Liver (tissue), 9 donors: ENCODE data around the gene MOCS3. TPM values are rescaled to one million over a fixed set of nuclear protein-coding genes. Genes with fewer than 3 reads are reported as not detected.

ENCODE experiments used
- DNase-seq: peaks from one replicate; pipeline ENCODE4 v3.0.0-alpha.2; 2017; ENCODE audit warnings: low spot score
- H3K27ac ChIP-seq, 2 donors: one replicate each; pipeline ENCODE4 v1.7.0; 2013; ENCODE audit warnings: inconsistent platforms in 2 of 2, low read length in 2 of 2, control low read depth in 1 of 2, low read depth in 1 of 2, mild to moderate bottlenecking in 1 of 2
- H3K27me3 ChIP-seq, 4 donors: one replicate each; pipeline versions ENCODE4 v1.6.1 to v1.7.0; 2013; ENCODE audit warnings: low read length in 3 of 4, inconsistent platforms in 1 of 4, mild to moderate bottlenecking in 1 of 4, moderate library complexity in 1 of 4; ENCODE audit not compliant: control insufficient read depth in 4 of 4, insufficient read depth in 4 of 4
- H3K36me3 ChIP-seq, 4 donors: one replicate each; pipeline versions ENCODE4 v1.6.1 to v1.7.0; 2013; ENCODE audit warnings: low read length in 3 of 4, mild to moderate bottlenecking in 3 of 4, low read depth in 1 of 4, moderate library complexity in 1 of 4; ENCODE audit not compliant: control insufficient read depth in 4 of 4, insufficient read depth in 3 of 4
- H3K4me1 ChIP-seq, 4 donors: one replicate each; pipeline versions ENCODE4 v1.6.1 to v1.7.0; 2013; ENCODE audit warnings: low read length in 3 of 4, mild to moderate bottlenecking in 3 of 4, moderate library complexity in 1 of 4; ENCODE audit not compliant: control insufficient read depth in 4 of 4, insufficient read depth in 4 of 4
- H3K4me3 ChIP-seq, 3 donors: one replicate each; pipeline versions ENCODE4 v1.6.1 to v1.7.0; 2013; ENCODE audit warnings: low read length in 3 of 3, control low read depth in 1 of 3, low read depth in 1 of 3, mild to moderate bottlenecking in 1 of 3
- H3K9ac ChIP-seq, 2 donors: one replicate each; pipeline ENCODE4 v1.7.0; 2013; ENCODE audit warnings: low read length in 2 of 2, mild to moderate bottlenecking in 2 of 2, moderate library complexity in 2 of 2, control low read depth in 1 of 2, low read depth in 1 of 2
- H3K9me3 ChIP-seq, 4 donors: one replicate each; pipeline versions ENCODE4 v1.6.1 to v1.7.0; 2013; ENCODE audit warnings: low read length in 3 of 4; ENCODE audit not compliant: control insufficient read depth in 4 of 4
- ATF3 ChIP-seq: IDR thresholded peaks from 2 replicates; pipeline ENCODE4 v1.6.1; 2016; ENCODE audit warnings: antibody characterized with exemption
- CTCF ChIP-seq: fragments of 150-350 bp; IDR thresholded peaks from 2 replicates; pipeline ENCODE4 v1.5.1; 2017; ENCODE audit warnings: improper control_type of control experiment, low read depth, low read length; ENCODE audit not compliant: missing input control
- EGR1 ChIP-seq, 2 donors: IDR thresholded peaks; 2 replicates each; pipeline ENCODE4 v1.6.1; 2016 to 2018; ENCODE audit warnings: antibody characterized with exemption in 2 of 2, low read depth in 2 of 2
- FOXA1 ChIP-seq: IDR thresholded peaks from 2 replicates; pipeline ENCODE4 v1.6.1; 2016; ENCODE audit warnings: antibody characterized with exemption
- FOXA2 ChIP-seq: IDR thresholded peaks from 2 replicates; pipeline ENCODE4 v1.6.1; 2016; ENCODE audit warnings: antibody characterized with exemption
- GABPA ChIP-seq, 2 donors: IDR thresholded peaks in 1 of 2; conservative IDR thresholded peaks in 1 of 2; 2 replicates each; pipeline ENCODE4 v1.6.1; 2016; ENCODE audit warnings: antibody characterized with exemption in 2 of 2, mild to moderate bottlenecking in 1 of 2, moderate library complexity in 1 of 2
- HNF4A ChIP-seq, 2 donors: conservative IDR thresholded peaks; 2 replicates each; pipeline ENCODE4 v1.6.1; 2016; ENCODE audit warnings: antibody characterized with exemption in 2 of 2, mild to moderate bottlenecking in 2 of 2
- HNF4G ChIP-seq: IDR thresholded peaks from 2 replicates; pipeline ENCODE4 v1.6.1; 2016; ENCODE audit warnings: antibody characterized with exemption
- JUND ChIP-seq, 2 donors: IDR thresholded peaks; 2 replicates each; pipeline ENCODE4 v1.6.1; 2016; ENCODE audit warnings: antibody characterized with exemption in 2 of 2
- MAX ChIP-seq: IDR thresholded peaks from 2 replicates; pipeline ENCODE4 v1.6.1; 2016; ENCODE audit warnings: antibody characterized with exemption
- NR2F2 ChIP-seq: IDR thresholded peaks from 2 replicates; pipeline ENCODE4 v1.6.1; 2016; ENCODE audit warnings: antibody characterized with exemption
- RAD21 ChIP-seq, 2 donors: IDR thresholded peaks; 2 replicates each; pipeline ENCODE4 v1.6.1; 2016; ENCODE audit warnings: antibody characterized with exemption in 2 of 2, mild to moderate bottlenecking in 2 of 2
- REST ChIP-seq: IDR thresholded peaks from 2 replicates; pipeline ENCODE4 v1.6.1; 2016; ENCODE audit warnings: antibody characterized with exemption, mild to moderate bottlenecking
- RXRA ChIP-seq, 2 donors: IDR thresholded peaks; 2 replicates each; pipeline ENCODE4 v1.6.1; 2017 to 2018; ENCODE audit warnings: antibody characterized with exemption in 2 of 2, mild to moderate bottlenecking in 1 of 2
- SP1 ChIP-seq: IDR thresholded peaks from 2 replicates; pipeline ENCODE4 v1.6.1; 2018; ENCODE audit warnings: antibody characterized with exemption, mild to moderate bottlenecking
- TAF1 ChIP-seq: conservative IDR thresholded peaks from 2 replicates; pipeline ENCODE4 v1.6.1; 2016; ENCODE audit warnings: antibody characterized with exemption, mild to moderate bottlenecking
- ZBTB33 ChIP-seq: IDR thresholded peaks from 2 replicates; pipeline ENCODE4 v1.6.1; 2016; ENCODE audit warnings: antibody characterized with exemption
- WGBS: extraction: QIAGEN DNeasy Blood & Tissue Kit; methylation state at CpG from one replicate; pipeline ENCODE4 v1.1.7; 2013; 5-methylcytosine and 5-hydroxymethylcytosine counted together
- polyA plus RNA-seq, 2 donors: library from polyadenylated mRNA; stranded (reverse) in 1 of 2; unstranded in 1 of 2; fragments of 200-250 nt in 1 of 2; fragments of >200 nt in 1 of 2; fragmentation: Nextera tagmentation in 1 of 2; extraction: Ambion mirVana in 1 of 2; gene quantifications; one replicate each; pipeline versions ENCODE4 v1.2.1 to v1.2.3, GENCODE V29; 2013 to 2015
- total RNA-seq, 2 donors: library from RNA; depleted of rRNA; stranded (reverse); fragments of >200 nt; gene quantifications; one replicate each; pipeline ENCODE4 v1.2.3, GENCODE V29; 2014
- donor health status: healthy.
- donor health status: healthy.
- donor health status: healthy.
- donor health status: healthy.
- donor health status: healthy.

MOCS3 gene
- total and polyA plus RNA-seq, 4 donors, result 1.7 to 4.3 (median 3.2) TPM

GRCh38 chr20:51004305-51004727 is 45.7 kb downstream of the MOCS3 start (continued):
- TF ChIP-seq CTCF (no peak), MAX (no peak), HNF4G (no peak), EGR1 (IDR thresholded peaks at IDR 0.05; ENCODE audit: low read depth in 2 of 2) (no peak), JUND (IDR thresholded peaks at IDR 0.05) (no peak), HNF4A (conservative IDR thresholded peaks at IDR 0.05) (no peak), GABPA (IDR thresholded peaks at IDR 0.05 in 1 of 2, conservative IDR thresholded peaks at IDR 0.05 in 1 of 2) (no peak), FOXA1 (no peak), RXRA (IDR thresholded peaks at IDR 0.05) (no peak), NR2F2 (no peak)

GRCh38 chr20:51004781-51005180 is 46.2 kb downstream of the MOCS3 start:
- Histone ChIP-seq H3K9ac (no peak overlapping the region), H3K27ac (no peak overlapping the region), H3K9me3 (no peaks in the 10 kb centered on the region), H3K4me1 (no peaks in the 10 kb centered on the region), H3K4me3 (no peak overlapping the region), H3K27me3 (no peaks in the 10 kb centered on the region), H3K36me3 (no peaks in the 10 kb centered on the region)
- TF ChIP-seq ZBTB33 (no peak), GABPA (IDR thresholded peaks at IDR 0.05 in 1 of 2, conservative IDR thresholded peaks at IDR 0.05 in 1 of 2) (no peak), RXRA (IDR thresholded peaks at IDR 0.05) (no peak), TAF1 (no peak), NR2F2 (no peak), HNF4G (no peak), RAD21 (IDR thresholded peaks at IDR 0.05) (no peak)
- DNase-seq, result no peak
- 89% methylated on average over 9 of the region's 9 CpGs for WGBS

- H3K4me3 ChIP-seq, result no peak overlapping the region
- no peaks in the 10 kb centered on the region for H3K36me3 ChIP-seq
- WGBS, result 86% methylated on average over 7 of the region's 7 CpGs
- H3K9me3 ChIP-seq, result no peaks in the 10 kb centered on the region
- no peak overlapping the region for H3K27ac ChIP-seq
- no peaks in the 10 kb centered on the region for H3K27me3 ChIP-seq
- no peak overlapping the region for H3K9ac ChIP-seq
- DNase-seq, result no peak
- H3K4me1 ChIP-seq, result no peaks in the 10 kb centered on the region
- TF ChIP-seq REST (no peak), ATF3 (no peak), FOXA2 (no peak), NR2F2 (no peak), RXRA (IDR thresholded peaks at IDR 0.05) (no peak), TAF1 (no peak), MAX (no peak), EGR1 (IDR thresholded peaks at IDR 0.05; ENCODE audit: low read depth in 2 of 2) (no peak), ZBTB33 (no peak), HNF4G (no peak), CTCF (no peak), SP1 (no peak), FOXA1 (no peak), GABPA (IDR thresholded peaks at IDR 0.05 in 1 of 2, conservative IDR thresholded peaks at IDR 0.05 in 1 of 2) (no peak)
These were observed 46.6 kb downstream of the MOCS3 start for GRCh38 chr20:51005214-51005613.
